ENCODE measurements around the gene AKAP13. TPM values are rescaled to one million over a fixed set of nuclear protein-coding genes. Genes with fewer than 3 reads are reported as not detected.
"Not testable (repeated sequence)": the region's sequence is repeated elsewhere in the genome, so short reads cannot be mapped to it uniquely, and the experiment has no call there.

Gene AKAP13
- total RNA-seq, 4 donors from 2014 or later, result 189 to 405 (median 244) TPM

DNA sequence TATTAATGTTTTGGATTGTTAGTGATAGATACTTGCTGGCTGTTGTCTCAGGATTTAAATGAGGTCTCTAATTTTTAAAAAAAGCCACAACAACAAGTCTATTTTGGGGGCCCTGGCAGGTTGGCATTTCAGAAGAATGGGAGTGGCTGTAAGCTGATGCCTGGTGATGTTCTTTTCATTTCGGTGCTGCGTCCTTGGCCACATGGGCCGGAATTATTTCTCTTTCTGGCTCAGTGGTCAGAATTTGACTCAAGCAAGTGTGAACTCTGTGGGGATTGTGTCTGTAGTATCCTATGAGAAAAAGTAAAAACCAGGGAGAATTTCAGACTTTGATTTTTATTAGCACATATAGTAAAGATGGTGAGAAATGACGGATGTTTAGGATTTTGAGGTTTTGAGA, 203.0 kb downstream of the AKAP13 start:
- peak in 1 of 2 donors; percentile 34 for TF ChIP-seq POLR2A (IDR thresholded peaks at IDR 0.05)
- TF ChIP-seq, protein P1, sequence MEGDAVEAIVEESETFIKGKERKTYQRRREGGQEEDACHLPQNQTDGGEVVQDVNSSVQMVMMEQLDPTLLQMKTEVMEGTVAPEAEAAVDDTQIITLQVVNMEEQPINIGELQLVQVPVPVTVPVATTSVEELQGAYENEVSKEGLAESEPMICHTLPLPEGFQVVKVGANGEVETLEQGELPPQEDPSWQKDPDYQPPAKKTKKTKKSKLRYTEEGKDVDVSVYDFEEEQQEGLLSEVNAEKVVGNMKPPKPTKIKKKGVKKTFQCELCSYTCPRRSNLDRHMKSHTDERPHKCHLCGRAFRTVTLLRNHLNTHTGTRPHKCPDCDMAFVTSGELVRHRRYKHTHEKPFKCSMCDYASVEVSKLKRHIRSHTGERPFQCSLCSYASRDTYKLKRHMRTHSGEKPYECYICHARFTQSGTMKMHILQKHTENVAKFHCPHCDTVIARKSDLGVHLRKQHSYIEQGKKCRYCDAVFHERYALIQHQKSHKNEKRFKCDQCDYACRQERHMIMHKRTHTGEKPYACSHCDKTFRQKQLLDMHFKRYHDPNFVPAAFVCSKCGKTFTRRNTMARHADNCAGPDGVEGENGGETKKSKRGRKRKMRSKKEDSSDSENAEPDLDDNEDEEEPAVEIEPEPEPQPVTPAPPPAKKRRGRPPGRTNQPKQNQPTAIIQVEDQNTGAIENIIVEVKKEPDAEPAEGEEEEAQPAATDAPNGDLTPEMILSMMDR (IDR thresholded peaks at IDR 0.05), result no peak
- H3K36me3 ChIP-seq, result peaks cover 4 to 11% of the 10 kb centered on the region in 2 donors
- peak overlapping the region; percentile 87 to 96 (median 96) for H3K27ac ChIP-seq
- WGBS, 2 donors, result 27% methylated on average over 4 of the region's 4 CpGs
- peak; percentile 37 to 50 for DNase-seq
- peak overlapping the region in 1 of 3 donors; percentile 17 for H3K4me3 ChIP-seq (replicated peaks in 1 of 3)
- intact Hi-C loops (cut with DNase I), result loop anchor here (10.0 kb wide), 1 partner anchor 249 kb away; no protein-coding TSS in a partner anchor
- no peaks in the 10 kb centered on the region for H3K27me3 ChIP-seq
- H3K4me1 ChIP-seq, result peaks cover 71 to 87% of the 10 kb centered on the region in 2 donors
- H3K9me3 ChIP-seq, result no peaks in the 10 kb centered on the region

DNA sequence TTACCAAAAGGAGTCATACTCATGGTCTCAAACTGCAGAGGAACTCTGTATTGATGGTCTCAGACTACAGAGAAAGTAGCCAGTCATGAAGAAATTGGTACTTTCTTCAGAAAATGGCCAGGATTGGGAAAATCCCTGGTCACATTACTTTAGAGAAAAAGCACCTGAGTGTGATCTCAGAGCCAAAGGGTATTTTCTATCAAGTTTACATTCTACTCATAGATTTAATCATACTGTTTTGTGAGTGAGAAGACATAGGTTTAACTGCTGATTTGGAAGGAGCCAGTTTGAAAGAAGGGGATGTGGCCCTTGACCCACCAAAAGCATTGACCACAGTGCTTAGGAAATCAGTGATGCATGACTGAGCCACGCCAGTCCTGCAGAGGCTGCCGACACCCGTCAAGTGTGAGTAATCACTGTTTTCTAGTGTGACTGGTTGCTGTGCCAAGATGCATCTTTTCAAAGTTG, 203.6 kb downstream of the AKAP13 start:
- no peaks in the 10 kb centered on the region for H3K9me3 ChIP-seq
- peaks cover 4 to 11% of the 10 kb centered on the region in 2 donors for H3K36me3 ChIP-seq
- peak; percentile 70 to 72 for DNase-seq
- H3K4me3 ChIP-seq (replicated peaks in 1 of 3), result peak overlapping the region in 1 of 3 donors; percentile 17
- peak overlapping the region; percentile 87 to 96 (median 96) for H3K27ac ChIP-seq
- no peak for TF ChIP-seq POLR2A (IDR thresholded peaks at IDR 0.05)
- TF ChIP-seq, protein P1 (IDR thresholded peaks at IDR 0.05), result no peak
- no peaks in the 10 kb centered on the region for H3K27me3 ChIP-seq
- peaks cover 77 to 92% of the 10 kb centered on the region in 2 donors for H3K4me1 ChIP-seq
- WGBS, 2 donors, result 16% methylated on average over 3 of the region's 3 CpGs
- intact Hi-C loops (cut with DNase I), result loop anchor here (10.0 kb wide), 1 partner anchor 249 kb away; no protein-coding TSS in a partner anchor

DNA sequence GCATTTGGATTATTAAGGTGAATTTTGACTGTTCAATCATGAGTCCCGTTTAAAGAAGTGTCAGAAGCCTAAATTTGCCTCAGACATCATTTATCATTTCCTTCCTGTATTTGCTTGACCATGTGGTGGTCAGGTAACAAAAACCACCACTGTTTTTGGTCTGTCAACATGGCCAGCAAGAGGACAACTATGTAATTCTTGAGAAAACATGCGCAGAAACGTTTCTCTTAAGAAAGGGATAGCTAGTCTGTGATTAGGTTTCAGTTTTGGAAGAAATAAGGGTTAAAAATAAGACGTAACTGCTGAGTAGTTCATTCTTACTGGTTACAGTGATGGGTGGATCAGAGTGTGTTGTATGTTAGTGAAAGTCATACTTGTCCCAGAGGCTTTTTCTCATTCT, 204.5 kb downstream of the AKAP13 start:
- TF ChIP-seq, protein P1 (IDR thresholded peaks at IDR 0.05), result no peak
- no peak for TF ChIP-seq POLR2A (IDR thresholded peaks at IDR 0.05)
- H3K36me3 ChIP-seq, result peaks cover 4 to 5% of the 10 kb centered on the region in 2 donors
- H3K27ac ChIP-seq, result peak overlapping the region in 2 of 3 donors; percentile 87 to 96
- H3K4me3 ChIP-seq (replicated peaks in 1 of 3), result no peak overlapping the region
- 57 to 59% methylated on average over 4 of the region's 4 CpGs for WGBS, 2 donors
- H3K27me3 ChIP-seq, result no peaks in the 10 kb centered on the region
- no peak for DNase-seq
- no peaks in the 10 kb centered on the region for H3K9me3 ChIP-seq
- intact Hi-C loops (cut with DNase I), result loop anchor here (10.0 kb wide), 1 partner anchor 250 kb away; no protein-coding TSS in a partner anchor
- H3K4me1 ChIP-seq, result peaks cover 78 to 92% of the 10 kb centered on the region in 2 donors

DNA sequence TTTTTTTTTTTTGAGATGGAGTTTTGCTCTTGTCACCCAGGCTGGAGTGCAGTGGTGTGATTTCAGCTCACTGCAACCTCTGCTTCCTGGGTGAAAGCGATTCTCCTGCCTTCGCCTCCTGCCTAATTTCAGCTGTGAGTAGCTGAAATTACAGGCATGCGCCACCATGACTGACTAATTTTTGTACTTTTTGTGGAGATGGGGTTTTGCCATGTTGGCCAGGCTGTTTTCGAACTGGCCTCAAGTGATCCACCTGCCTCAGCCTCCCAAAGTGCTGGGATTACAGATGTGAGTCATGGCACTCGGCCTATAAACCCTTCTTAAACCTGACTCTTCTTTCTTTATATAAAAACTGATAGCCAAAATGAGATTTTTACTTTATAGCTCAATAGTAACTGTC, 205.8 kb downstream of the AKAP13 start:
- Histone ChIP-seq H3K4me1 (peaks cover 77 to 91% of the 10 kb centered on the region in 2 donors), H3K27ac (peak overlapping the region; percentile 5 to 96 (median 87))
- 92 to 96% methylated on average over 5 of the region's 5 CpGs for WGBS, 2 donors
- not testable (repeated sequence) for H3K36me3 ChIP-seq; H3K27me3 ChIP-seq; H3K4me3 ChIP-seq (replicated peaks in 1 of 3); DNase-seq; H3K9me3 ChIP-seq
- intact Hi-C loops (cut with DNase I), result loop anchor here (10.0 kb wide), 1 partner anchor 251 kb away; no protein-coding TSS in a partner anchor

DNA sequence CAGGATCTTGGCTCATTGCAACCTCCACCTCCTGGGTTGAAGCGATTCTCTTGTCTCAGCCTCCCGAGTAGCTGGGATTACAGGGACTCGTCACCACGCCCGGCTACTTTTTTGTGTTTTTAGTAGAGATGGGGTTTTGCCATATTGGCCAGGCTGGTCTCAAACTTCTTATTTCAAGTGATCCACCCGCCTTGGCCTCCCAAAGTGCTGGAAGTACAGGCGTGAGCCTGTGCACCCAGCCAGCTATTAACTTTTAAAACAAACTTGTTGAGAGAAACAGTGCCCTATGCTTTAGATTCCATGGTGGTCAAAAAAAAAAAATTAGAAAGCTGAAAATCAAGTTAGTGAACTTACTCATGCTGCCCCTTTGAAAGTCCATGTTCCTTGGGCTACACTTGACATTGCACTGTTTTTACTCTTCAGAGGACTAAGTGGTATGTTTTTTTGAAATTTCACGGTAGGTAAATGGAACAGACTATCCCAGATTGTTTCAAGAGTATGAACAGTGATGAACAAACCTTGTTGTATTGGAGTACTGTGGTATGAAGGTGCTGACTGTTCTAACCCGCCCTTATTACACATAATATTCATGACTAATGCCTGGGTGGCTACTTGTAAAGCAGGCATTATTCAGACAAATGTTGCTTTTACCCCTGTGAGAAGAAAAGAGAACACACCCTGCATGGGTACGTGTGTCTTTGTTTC, 207.5 kb downstream of the AKAP13 start:
- H3K27ac ChIP-seq, result peak overlapping the region; percentile 67 to 96 (median 87)
- intact Hi-C loops (cut with DNase I), result loop anchor here (10.0 kb wide), 1 partner anchor 253 kb away; no protein-coding TSS in a partner anchor

More for the DNA sequence above, 207.5 kb downstream of the AKAP13 start:
- TF ChIP-seq, protein P1 (IDR thresholded peaks at IDR 0.05), result no peak
- peak in 1 of 2 donors; percentile 42 for TF ChIP-seq POLR2A (IDR thresholded peaks at IDR 0.05)
- H3K9me3 ChIP-seq, result no peaks in the 10 kb centered on the region
- peaks cover 67 to 91% of the 10 kb centered on the region in 2 donors for H3K4me1 ChIP-seq
- DNase-seq, result peak; percentile 51 to 70
- no peak overlapping the region for H3K4me3 ChIP-seq (replicated peaks in 1 of 3)
- H3K27me3 ChIP-seq, result no peaks in the 10 kb centered on the region
- 58 to 69% methylated on average over 10 of the region's 10 CpGs for WGBS, 2 donors
- H3K36me3 ChIP-seq, result no peaks in the 10 kb centered on the region
